Activated CD8-positive, alpha-beta memory T cell treated with anti-CD3 and anti-CD28 coated beads, Interleukin-2, amount 50 U/mL, for 1 hour (primary cell): ENCODE data around the gene HOXD4.

Experiments
- DNase-seq: peaks from one replicate; pipeline ENCODE4 v3.0.0-alpha.2; 2020; ENCODE audit errors: extremely low read depth

The HOXD4 gene

GRCh38 chr2:176170602-176171305, 19.4 kb downstream of the HOXD4 start:
- no peak for DNase-seq

- no peak for DNase-seq
Measured at GRCh38 chr2:176171351-176172006, 20.1 kb downstream of the HOXD4 start.

GRCh38 chr2:176172007-176172894, 20.9 kb downstream of the HOXD4 start:
- DNase-seq, result no peak

- DNase-seq, result no peak
Measured at GRCh38 chr2:176172895-176173566, 21.7 kb downstream of the HOXD4 start.

GRCh38 chr2:176173567-176174381, 22.4 kb downstream of the HOXD4 start:
- no peak for DNase-seq

GRCh38 chr2:176174382-176174823, 23.1 kb downstream of the HOXD4 start:
- no peak for DNase-seq

- no peak for DNase-seq
Measured at GRCh38 chr2:176174824-176175708, 23.7 kb downstream of the HOXD4 start.

GRCh38 chr2:176175709-176176607, 24.6 kb downstream of the HOXD4 start:
- no peak for DNase-seq

- no peak for DNase-seq
Measured at GRCh38 chr2:176177580-176178037, 26.3 kb downstream of the HOXD4 start.

- DNase-seq, result no peak
Measured at GRCh38 chr2:176178038-176178756, 26.8 kb downstream of the HOXD4 start.

- DNase-seq, result no peak
Measured at GRCh38 chr2:176178757-176179295, 27.5 kb downstream of the HOXD4 start.

GRCh38 chr2:176181551-176181950, 30.2 kb downstream of the HOXD4 start:
- DNase-seq, result no peak

GRCh38 chr2:176182671-176183070, 31.3 kb downstream of the HOXD4 start:
- no peak for DNase-seq

GRCh38 chr2:176184749-176185148, 33.4 kb downstream of the HOXD4 start:
- DNase-seq, result no peak

- no peak for DNase-seq
Measured at GRCh38 chr2:176186024-176186423, 34.7 kb downstream of the HOXD4 start.

GRCh38 chr2:176187200-176187898, 36.0 kb downstream of the HOXD4 start:
- no peak for DNase-seq
